ENCODE measurements around the gene SLCO2A1.

SLCO2A1 gene

DNA sequence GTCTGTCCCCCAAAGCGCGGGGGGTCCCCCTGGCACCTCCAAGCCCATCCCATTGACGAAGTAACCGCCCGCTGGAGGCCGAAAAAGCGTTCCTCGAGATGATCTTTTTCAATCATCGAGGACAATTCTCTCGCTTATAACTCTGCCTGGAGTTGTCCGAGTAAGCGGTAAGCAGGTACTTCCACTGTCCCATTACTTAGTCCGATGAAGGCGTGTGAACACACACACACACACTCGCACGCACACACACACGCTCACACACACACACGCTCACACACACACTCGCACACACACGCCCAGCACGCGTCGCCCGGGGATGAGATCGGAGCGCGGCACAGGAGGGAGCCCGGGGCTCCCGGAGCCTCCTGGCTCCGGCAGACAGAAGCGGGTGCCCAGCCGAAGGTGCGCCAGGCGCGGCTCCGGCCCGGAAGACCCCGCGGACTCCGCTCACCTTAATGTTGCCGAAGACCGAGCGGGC, 430 bp downstream of the SLCO2A1 start:
- peak overlapping the region; percentile 67 for H3K4me3 ChIP-seq (ENCODE audit: low read length)
- no peak overlapping the region for H3K27ac ChIP-seq (ENCODE audit: low read length)
- peaks cover 45% of the 10 kb centered on the region for H3K27me3 ChIP-seq (ENCODE audit: control insufficient read depth, insufficient read depth, low read length)

DNA sequence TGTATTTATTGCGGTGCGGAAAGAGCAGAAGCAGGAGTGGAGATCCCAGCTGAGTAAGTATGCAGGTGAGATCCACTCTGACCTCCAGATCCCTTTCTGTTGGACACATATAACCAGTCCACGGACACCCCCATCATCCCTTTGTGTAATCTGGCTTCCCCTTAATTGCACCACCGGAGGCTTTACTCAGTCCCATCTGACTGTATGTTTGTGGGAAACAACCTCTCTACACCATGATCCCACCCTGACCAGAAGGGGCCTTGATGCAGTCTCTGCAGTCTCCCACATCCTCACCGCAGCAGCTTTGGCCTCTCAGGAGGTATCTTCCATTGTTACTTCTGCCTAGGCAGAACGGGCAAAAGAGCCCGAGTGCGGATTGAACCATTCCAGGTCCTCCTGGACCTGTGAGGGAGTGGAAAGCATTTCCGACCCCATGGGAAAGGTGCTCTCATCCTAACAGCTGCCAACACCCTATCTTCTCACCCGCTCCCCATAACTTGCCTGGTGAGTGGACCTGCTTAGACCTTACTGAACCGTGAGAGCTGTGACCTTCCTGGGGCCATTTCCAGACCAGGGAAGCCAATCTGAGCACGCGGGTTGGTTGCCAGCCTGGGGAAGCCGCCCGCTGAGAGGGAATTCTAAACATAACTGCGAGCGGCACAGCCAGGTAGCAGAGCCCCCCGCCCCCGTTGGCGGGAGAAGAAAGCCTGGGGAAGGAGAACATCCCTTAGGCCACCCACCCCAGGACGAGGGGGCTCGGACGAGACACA, 1.1 kb downstream of the SLCO2A1 start:
- Histone ChIP-seq H3K4me1 (ENCODE audit: control insufficient read depth, low read depth, low read length) (peaks cover 5% of the 10 kb centered on the region), H3K27me3 (ENCODE audit: control insufficient read depth, insufficient read depth, low read length) (peaks cover 45% of the 10 kb centered on the region), H3K4me3 (ENCODE audit: low read length) (peak overlapping the region; percentile 67), H3K9me3 (ENCODE audit: control insufficient read depth, low read depth, low read length) (no peaks in the 10 kb centered on the region), H3K27ac (ENCODE audit: low read length) (no peak overlapping the region), H3K36me3 (ENCODE audit: control insufficient read depth, low read depth, low read length) (no peaks in the 10 kb centered on the region), H3K9ac (ENCODE audit: low read length) (no peak overlapping the region)

More for the DNA sequence above, 430 bp downstream of the SLCO2A1 start:
- H3K9me3 ChIP-seq (ENCODE audit: control insufficient read depth, low read depth, low read length), result no peaks in the 10 kb centered on the region
- no peaks in the 10 kb centered on the region for H3K36me3 ChIP-seq (ENCODE audit: control insufficient read depth, low read depth, low read length)
- H3K9ac ChIP-seq (ENCODE audit: low read length), result no peak overlapping the region
- H3K4me1 ChIP-seq (ENCODE audit: control insufficient read depth, low read depth, low read length), result peaks cover 5% of the 10 kb centered on the region

DNA sequence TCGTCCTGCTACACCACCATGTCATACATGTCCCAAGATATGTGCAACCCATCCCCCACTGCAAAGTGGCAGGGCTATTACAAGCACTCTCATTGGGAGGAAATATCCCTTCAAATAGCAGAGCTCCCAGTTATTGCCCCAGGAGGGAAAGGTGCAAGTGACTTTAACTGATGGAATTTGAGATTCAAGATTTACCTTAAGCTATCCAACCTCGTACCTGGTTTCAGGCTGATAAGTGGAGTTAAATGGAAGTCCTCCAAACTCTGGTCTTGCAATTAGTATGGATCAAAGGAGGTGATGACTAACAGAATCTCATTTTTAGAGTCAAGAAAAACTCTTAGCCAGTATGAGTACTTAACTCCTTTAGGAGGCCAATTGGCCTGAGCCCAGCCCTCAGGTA, 2.1 kb downstream of the SLCO2A1 start:
- H3K9me3 ChIP-seq (ENCODE audit: control insufficient read depth, low read depth, low read length), result no peaks in the 10 kb centered on the region
- peaks cover 5% of the 10 kb centered on the region for H3K4me1 ChIP-seq (ENCODE audit: control insufficient read depth, low read depth, low read length)
- no peak overlapping the region for H3K4me3 ChIP-seq (ENCODE audit: low read length)
- no peak overlapping the region for H3K9ac ChIP-seq (ENCODE audit: low read length)
- H3K27me3 ChIP-seq (ENCODE audit: control insufficient read depth, insufficient read depth, low read length), result peaks cover 45% of the 10 kb centered on the region
- no peak overlapping the region for H3K27ac ChIP-seq (ENCODE audit: low read length)
- H3K36me3 ChIP-seq (ENCODE audit: control insufficient read depth, low read depth, low read length), result no peaks in the 10 kb centered on the region

DNA sequence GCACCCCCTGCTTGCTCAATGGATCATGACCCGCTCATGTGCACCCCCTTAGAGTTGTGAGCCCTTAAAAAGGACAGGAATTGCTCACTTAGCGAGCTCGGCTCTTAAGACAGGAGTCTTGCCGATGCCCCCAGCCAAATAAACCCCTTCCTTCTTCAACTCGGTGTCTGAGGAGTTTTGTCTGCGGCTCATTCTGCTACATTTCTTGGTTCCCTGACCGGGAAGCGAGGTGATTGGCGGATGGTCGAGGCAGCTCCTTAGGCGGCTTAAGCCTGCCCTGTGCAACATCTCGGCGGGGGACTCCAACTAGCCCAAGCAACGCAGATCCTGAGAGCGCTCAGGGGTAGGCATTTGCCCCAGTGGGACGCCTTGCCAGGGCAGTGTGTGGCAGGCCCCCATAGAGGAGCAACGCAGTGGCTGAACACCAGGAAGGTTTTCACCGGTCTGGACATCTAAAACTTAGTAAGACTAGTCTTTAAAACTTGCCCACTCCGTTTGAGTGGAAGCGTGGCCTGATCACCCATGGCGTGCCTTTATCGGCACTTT, 9.5 kb downstream of the SLCO2A1 start:
- Histone ChIP-seq H3K9me3 (ENCODE audit: control insufficient read depth, low read depth, low read length) (no peaks in the 10 kb centered on the region), H3K27me3 (ENCODE audit: control insufficient read depth, insufficient read depth, low read length) (no peaks in the 10 kb centered on the region), H3K4me1 (ENCODE audit: control insufficient read depth, low read depth, low read length) (no peaks in the 10 kb centered on the region), H3K4me3 (ENCODE audit: low read length) (no peak overlapping the region), H3K36me3 (ENCODE audit: control insufficient read depth, low read depth, low read length) (no peaks in the 10 kb centered on the region), H3K27ac (ENCODE audit: low read length) (no peak overlapping the region), H3K9ac (ENCODE audit: low read length) (no peak overlapping the region)

- H3K9me3 ChIP-seq (ENCODE audit: control insufficient read depth, low read depth, low read length), result no peaks in the 10 kb centered on the region
These were observed 10.9 kb downstream of the SLCO2A1 start for GRCh38 chr3:134018850-134019249.

GRCh38 chr3:134018406-134018805, 11.3 kb downstream of the SLCO2A1 start:
- Histone ChIP-seq H3K9me3 (ENCODE audit: control insufficient read depth, low read depth, low read length) (no peaks in the 10 kb centered on the region), H3K27me3 (ENCODE audit: control insufficient read depth, insufficient read depth, low read length) (no peaks in the 10 kb centered on the region), H3K4me1 (ENCODE audit: control insufficient read depth, low read depth, low read length) (no peaks in the 10 kb centered on the region), H3K9ac (ENCODE audit: low read length) (no peak overlapping the region), H3K36me3 (ENCODE audit: control insufficient read depth, low read depth, low read length) (no peaks in the 10 kb centered on the region), H3K27ac (ENCODE audit: low read length) (no peak overlapping the region), H3K4me3 (ENCODE audit: low read length) (no peak overlapping the region)

More at GRCh38 chr3:134018850-134019249, 10.9 kb downstream of the SLCO2A1 start:
- H3K27ac ChIP-seq (ENCODE audit: low read length), result no peak overlapping the region
- no peak overlapping the region for H3K4me3 ChIP-seq (ENCODE audit: low read length)
- no peaks in the 10 kb centered on the region for H3K36me3 ChIP-seq (ENCODE audit: control insufficient read depth, low read depth, low read length)
- no peaks in the 10 kb centered on the region for H3K27me3 ChIP-seq (ENCODE audit: control insufficient read depth, insufficient read depth, low read length)
- no peak overlapping the region for H3K9ac ChIP-seq (ENCODE audit: low read length)
- no peaks in the 10 kb centered on the region for H3K4me1 ChIP-seq (ENCODE audit: control insufficient read depth, low read depth, low read length)

GRCh38 chr3:134017490-134017889, 12.2 kb downstream of the SLCO2A1 start:
- Histone ChIP-seq H3K27ac (ENCODE audit: low read length) (no peak overlapping the region), H3K36me3 (ENCODE audit: control insufficient read depth, low read depth, low read length) (no peaks in the 10 kb centered on the region), H3K27me3 (ENCODE audit: control insufficient read depth, insufficient read depth, low read length) (no peaks in the 10 kb centered on the region), H3K9me3 (ENCODE audit: control insufficient read depth, low read depth, low read length) (no peaks in the 10 kb centered on the region), H3K4me1 (ENCODE audit: control insufficient read depth, low read depth, low read length) (no peaks in the 10 kb centered on the region), H3K9ac (ENCODE audit: low read length) (no peak overlapping the region), H3K4me3 (ENCODE audit: low read length) (no peak overlapping the region)

- no peaks in the 10 kb centered on the region for H3K4me1 ChIP-seq (ENCODE audit: control insufficient read depth, low read depth, low read length)
- no peaks in the 10 kb centered on the region for H3K9me3 ChIP-seq (ENCODE audit: control insufficient read depth, low read depth, low read length)
- no peak overlapping the region for H3K9ac ChIP-seq (ENCODE audit: low read length)
- H3K27ac ChIP-seq (ENCODE audit: low read length), result no peak overlapping the region
- no peaks in the 10 kb centered on the region for H3K27me3 ChIP-seq (ENCODE audit: control insufficient read depth, insufficient read depth, low read length)
- H3K36me3 ChIP-seq (ENCODE audit: control insufficient read depth, low read depth, low read length), result no peaks in the 10 kb centered on the region
- H3K4me3 ChIP-seq (ENCODE audit: low read length), result no peak overlapping the region
These were observed 15.5 kb downstream of the SLCO2A1 start for GRCh38 chr3:134014270-134014669.

DNA sequence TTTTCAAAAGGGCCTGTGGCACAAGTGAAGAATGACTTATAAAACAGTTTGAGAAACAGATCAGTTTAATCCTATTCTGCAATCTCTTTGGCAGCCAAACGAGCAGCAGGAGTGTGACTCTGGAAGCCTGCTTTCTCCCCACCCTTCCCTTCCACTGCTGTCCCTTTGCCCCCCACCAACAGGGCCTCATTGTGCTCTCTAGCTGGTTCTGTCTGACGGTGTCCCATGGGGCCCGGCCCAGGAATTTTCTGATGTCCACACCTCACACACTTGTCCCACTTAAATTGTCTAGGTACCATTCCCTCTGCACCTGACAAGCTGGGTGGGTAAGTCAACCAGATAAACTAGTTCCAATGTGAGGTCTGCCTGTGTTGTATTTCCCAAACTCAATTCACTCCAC, 16.4 kb downstream of the SLCO2A1 start:
- H3K27me3 ChIP-seq (ENCODE audit: control insufficient read depth, insufficient read depth, low read length), result no peaks in the 10 kb centered on the region
- no peaks in the 10 kb centered on the region for H3K4me1 ChIP-seq (ENCODE audit: control insufficient read depth, low read depth, low read length)

DNA sequence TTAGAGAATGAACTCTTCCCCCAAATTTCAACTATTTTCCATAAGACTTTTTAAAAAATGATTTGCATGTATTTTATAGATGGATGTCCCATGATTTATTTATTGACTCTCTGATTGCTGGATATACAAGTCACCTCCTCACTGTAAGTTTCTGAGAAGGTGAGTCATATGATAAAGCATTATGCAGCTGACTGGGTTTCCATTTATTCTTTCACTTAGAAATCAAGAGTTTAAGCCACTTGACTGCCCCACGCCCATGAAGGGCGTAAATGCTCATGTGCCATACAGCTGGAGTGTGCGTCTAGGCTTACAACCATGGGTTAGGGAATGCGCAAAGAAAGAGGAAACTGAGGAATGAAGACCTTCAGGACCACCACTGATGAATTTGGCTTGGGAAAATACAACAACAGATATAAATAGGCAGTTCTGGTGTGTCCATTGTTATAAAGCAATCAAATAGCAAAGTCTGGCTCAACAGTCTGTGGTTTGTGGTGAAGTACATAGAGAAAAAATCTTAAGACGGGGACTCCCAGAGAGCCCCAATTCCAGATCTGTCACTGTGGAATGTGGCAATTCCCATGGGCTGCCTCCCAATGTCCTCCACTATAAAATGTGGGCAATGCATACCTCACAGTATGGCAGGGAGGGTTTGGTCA, 20.3 kb downstream of the SLCO2A1 start:
- Histone ChIP-seq H3K9me3 (ENCODE audit: control insufficient read depth, low read depth, low read length) (no peaks in the 10 kb centered on the region), H3K27me3 (ENCODE audit: control insufficient read depth, insufficient read depth, low read length) (no peaks in the 10 kb centered on the region), H3K4me3 (ENCODE audit: low read length) (no peak overlapping the region), H3K36me3 (ENCODE audit: control insufficient read depth, low read depth, low read length) (no peaks in the 10 kb centered on the region), H3K9ac (ENCODE audit: low read length) (no peak overlapping the region), H3K27ac (ENCODE audit: low read length) (no peak overlapping the region), H3K4me1 (ENCODE audit: control insufficient read depth, low read depth, low read length) (no peaks in the 10 kb centered on the region)

More for the DNA sequence above, 16.4 kb downstream of the SLCO2A1 start:
- Histone ChIP-seq H3K9ac (ENCODE audit: low read length) (no peak overlapping the region), H3K36me3 (ENCODE audit: control insufficient read depth, low read depth, low read length) (no peaks in the 10 kb centered on the region), H3K9me3 (ENCODE audit: control insufficient read depth, low read depth, low read length) (no peaks in the 10 kb centered on the region), H3K27ac (ENCODE audit: low read length) (no peak overlapping the region), H3K4me3 (ENCODE audit: low read length) (no peak overlapping the region)

- no peak overlapping the region for H3K4me3 ChIP-seq (ENCODE audit: low read length)
- no peaks in the 10 kb centered on the region for H3K27me3 ChIP-seq (ENCODE audit: control insufficient read depth, insufficient read depth, low read length)
- H3K4me1 ChIP-seq (ENCODE audit: control insufficient read depth, low read depth, low read length), result no peaks in the 10 kb centered on the region
- H3K9ac ChIP-seq (ENCODE audit: low read length), result no peak overlapping the region
- H3K27ac ChIP-seq (ENCODE audit: low read length), result no peak overlapping the region
- H3K9me3 ChIP-seq (ENCODE audit: control insufficient read depth, low read depth, low read length), result no peaks in the 10 kb centered on the region
- H3K36me3 ChIP-seq (ENCODE audit: control insufficient read depth, low read depth, low read length), result no peaks in the 10 kb centered on the region
These were observed 21.0 kb downstream of the SLCO2A1 start for GRCh38 chr3:134008630-134009156.
